GM23248 (cell line): ENCODE data around the gene PTGR3.

Experiments
- EZH2 ChIP-seq: fragments of 200-600 bp; sonication (generic); IDR thresholded peaks from 2 replicates; pipeline ENCODE4 v1.6.1; 2018; ENCODE audit warnings: antibody characterized with exemption, mild to moderate bottlenecking; ENCODE audit not compliant: insufficient read depth, poor library complexity, severe bottlenecking
- EZH2phosphoT487 ChIP-seq: fragments of 200-600 bp; sonication (generic); IDR thresholded peaks from 2 replicates; pipeline ENCODE4 v1.6.1; 2018; ENCODE audit warnings: antibody characterized with exemption, moderate library complexity, mild to moderate bottlenecking, low read depth; ENCODE audit not compliant: insufficient read depth

DNA sequence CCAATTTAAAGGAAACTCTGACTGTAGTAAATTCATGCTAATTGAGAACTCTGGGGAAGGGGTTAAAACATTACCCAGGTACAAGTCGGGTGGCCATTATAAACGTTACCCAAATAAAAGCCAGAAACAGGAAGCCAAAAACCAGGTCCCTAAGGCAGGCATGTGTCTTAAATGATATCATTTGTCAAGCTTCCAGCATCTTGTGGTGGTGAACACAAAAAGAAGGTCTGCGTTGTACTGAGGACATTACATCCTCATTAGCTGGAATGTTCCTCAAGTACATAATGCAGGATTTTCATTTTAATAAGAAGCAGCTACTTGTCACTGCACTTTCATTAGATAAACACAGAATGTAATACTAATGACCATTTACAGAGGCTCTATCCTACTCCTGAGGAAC, 10.9 kb downstream of the PTGR3 start:
- TF ChIP-seq EZH2phosphoT487: no peak
- no peak for TF ChIP-seq EZH2
